Activated CD8-positive, alpha-beta T cell treated with anti-CD3 and anti-CD28 coated beads, Interleukin-2, amount 10 ng/mL, durations not matched to agents 7 days and 5 days (primary cell): ENCODE measurements around the gene SMCO2. TPM values are rescaled to one million over a fixed set of nuclear protein-coding genes. Genes with fewer than 3 reads are reported as not detected.
"Not testable (repeated sequence)": the region's sequence is repeated elsewhere in the genome, so short reads cannot be mapped to it uniquely, and the experiment has no call there.

Experiments used
- ATAC-seq: fragments of 150-1000 bp; cut with Tn5 transposase; one replicate; pipeline ENCODE4 v1.10.0; 2021; ENCODE audit warnings: moderate library complexity
- CTCF ChIA-PET: fragments of 350-600 bp; sonication (Branson Sonifier 250); formaldehyde crosslinking; loops from one replicate; lab custom pipeline; 2021; ENCODE audit warnings: antibody characterized with exemption; lab: Charles Lee
- POLR2A ChIA-PET: fragments of 350-600 bp; sonication (Branson Sonifier 250); formaldehyde crosslinking; loops from one replicate; lab custom pipeline; 2021; ENCODE audit warnings: antibody characterized with exemption; lab: Charles Lee
- DNase-seq: peaks from one replicate; pipeline ENCODE4 v3.0.0-alpha.2; 2020
- H3K27ac Mint-ChIP-seq: one replicate; pipeline ENCODE4 v1.8.0; 2021; ENCODE audit warnings: mild to moderate bottlenecking, mixed read lengths
- H3K27me3 Mint-ChIP-seq: one replicate; pipeline ENCODE4 v1.8.0; 2021; ENCODE audit warnings: low read depth, mixed read lengths
- H3K36me3 Mint-ChIP-seq: one replicate; pipeline ENCODE4 v1.8.0; 2021; ENCODE audit warnings: low read depth, mixed read lengths
- H3K4me1 Mint-ChIP-seq: one replicate; pipeline ENCODE4 v1.8.0; 2021; ENCODE audit warnings: low read depth, mixed read lengths
- H3K4me3 Mint-ChIP-seq: one replicate; pipeline ENCODE4 v1.8.0; 2021; ENCODE audit warnings: mild to moderate bottlenecking, mixed read lengths
- H3K9me3 Mint-ChIP-seq: one replicate; pipeline ENCODE4 v1.8.0; 2022; ENCODE audit warnings: mixed read lengths; ENCODE audit not compliant: insufficient read depth
- total RNA-seq, 2 experiments: library from RNA; stranded (reverse); gene quantifications; one replicate each; pipeline ENCODE4 v1.2.3, GENCODE V29; 2021

The SMCO2 gene
- total RNA-seq, 2 experiments from 2014 or later, result 0.61 TPM; not detected in 1

GRCh38 chr12:27530157-27530922 lies 83.8 kb downstream of the SMCO2 start:
- H3K4me1 Mint-ChIP-seq, result peaks cover 40% of the 10 kb centered on the region
- ChIA-PET CTCF (interaction anchor here (1.1 to 1.3 kb wide), 4 partner anchors 30 to 105 kb away, joined by 3 to 5 read pairs (median 3); no protein-coding TSS in a partner anchor), POLR2A (interaction anchor here (0.5 kb wide), 2 partner anchors 105 to 718 kb away, joined by 3 read pairs; no protein-coding TSS in a partner anchor)
- no peaks in the 10 kb centered on the region for H3K9me3 Mint-ChIP-seq
- H3K4me3 Mint-ChIP-seq, result no peak overlapping the region
- peaks cover 3% of the 10 kb centered on the region for H3K36me3 Mint-ChIP-seq
- peaks cover 9% of the 10 kb centered on the region for H3K27me3 Mint-ChIP-seq
- no peak for ATAC-seq
- no peak for DNase-seq
- H3K27ac Mint-ChIP-seq, result no peak overlapping the region

GRCh38 chr12:27531896-27532295 lies 85.4 kb downstream of the SMCO2 start:
- H3K9me3 Mint-ChIP-seq, result no peaks in the 10 kb centered on the region
- H3K27ac Mint-ChIP-seq, result no peak overlapping the region
- H3K4me1 Mint-ChIP-seq, result peaks cover 43% of the 10 kb centered on the region
- ChIA-PET CTCF (interaction anchor here (1.0 to 1.3 kb wide), 3 partner anchors 97 to 121 kb away, joined by 3 to 6 read pairs (median 4); no protein-coding TSS in a partner anchor), POLR2A (no interaction called here)
- H3K27me3 Mint-ChIP-seq, result peaks cover 9% of the 10 kb centered on the region
- DNase-seq, result no peak
- no peak for ATAC-seq
- no peak overlapping the region for H3K4me3 Mint-ChIP-seq
- H3K36me3 Mint-ChIP-seq, result peaks cover 11% of the 10 kb centered on the region

GRCh38 chr12:27534060-27534764 lies 87.7 kb downstream of the SMCO2 start:
- DNase-seq, result peak; percentile 73
- H3K36me3 Mint-ChIP-seq, result peaks cover 14% of the 10 kb centered on the region
- ATAC-seq, result peak; percentile 88
- H3K9me3 Mint-ChIP-seq, result no peaks in the 10 kb centered on the region
- peak overlapping the region; percentile 78 for H3K27ac Mint-ChIP-seq
- H3K27me3 Mint-ChIP-seq, result peaks cover 4% of the 10 kb centered on the region
- ChIA-PET POLR2A (interaction anchor here (0.6 kb wide), 3 partner anchors 36 to 119 kb away, joined by 3 to 4 read pairs (median 3); no protein-coding TSS in a partner anchor), CTCF (interaction anchor here (0.8 to 1.7 kb wide), 10 partner anchors 10 to 127 kb away, joined by 3 to 6 read pairs (median 4); no protein-coding TSS in a partner anchor)
- peaks cover 44% of the 10 kb centered on the region for H3K4me1 Mint-ChIP-seq
- peak overlapping the region; percentile 56 for H3K4me3 Mint-ChIP-seq

- H3K27me3 Mint-ChIP-seq, result peaks cover 4% of the 10 kb centered on the region
- peak overlapping the region; percentile 78 for H3K27ac Mint-ChIP-seq
- peaks cover 44% of the 10 kb centered on the region for H3K4me1 Mint-ChIP-seq
- peak; percentile 30 for DNase-seq
- ChIA-PET CTCF (interaction anchor here (1.1 to 1.7 kb wide), 6 partner anchors 10 to 127 kb away, joined by 3 to 5 read pairs (median 4); no protein-coding TSS in a partner anchor), POLR2A (interaction anchor here (0.6 kb wide), 3 partner anchors 37 to 118 kb away, joined by 3 to 4 read pairs (median 3); no protein-coding TSS in a partner anchor)
- peaks cover 14% of the 10 kb centered on the region for H3K36me3 Mint-ChIP-seq
- H3K4me3 Mint-ChIP-seq, result peak overlapping the region; percentile 56
- H3K9me3 Mint-ChIP-seq, result no peaks in the 10 kb centered on the region
- peak; percentile 72 for ATAC-seq
Measured at GRCh38 chr12:27534765-27535161, 88.2 kb downstream of the SMCO2 start.

- no peak for ATAC-seq
- ChIA-PET CTCF (interaction anchor here (1.1 to 1.7 kb wide), 4 partner anchors 11 to 126 kb away, joined by 3 to 5 read pairs (median 4); no protein-coding TSS in a partner anchor), POLR2A (no interaction called here)
- H3K27ac Mint-ChIP-seq, result no peak overlapping the region
- H3K27me3 Mint-ChIP-seq, result peaks cover 4% of the 10 kb centered on the region
- H3K36me3 Mint-ChIP-seq, result peaks cover 14% of the 10 kb centered on the region
- H3K9me3 Mint-ChIP-seq, result no peaks in the 10 kb centered on the region
- H3K4me3 Mint-ChIP-seq, result no peak overlapping the region
- no peak for DNase-seq
- peaks cover 44% of the 10 kb centered on the region for H3K4me1 Mint-ChIP-seq
Measured at GRCh38 chr12:27535318-27535717, 88.8 kb downstream of the SMCO2 start.

- no peaks in the 10 kb centered on the region for H3K9me3 Mint-ChIP-seq
- H3K4me1 Mint-ChIP-seq, result peaks cover 32% of the 10 kb centered on the region
- ATAC-seq (no peak), DNase-seq (no peak)
- H3K27me3 Mint-ChIP-seq, result peaks cover 3% of the 10 kb centered on the region
- ChIA-PET POLR2A (no interaction called here), CTCF (no interaction called here)
- no peak overlapping the region for H3K4me3 Mint-ChIP-seq
- peaks cover 14% of the 10 kb centered on the region for H3K36me3 Mint-ChIP-seq
- no peak overlapping the region for H3K27ac Mint-ChIP-seq
Measured at GRCh38 chr12:27537855-27538675, 91.5 kb downstream of the SMCO2 start.

GRCh38 chr12:27539191-27539631 lies 92.7 kb downstream of the SMCO2 start:
- CTCF ChIA-PET, result no interaction called here

GRCh38 chr12:27541031-27541719 lies 94.6 kb downstream of the SMCO2 start:
- no peak overlapping the region for H3K27ac Mint-ChIP-seq
- DNase-seq (no peak), ATAC-seq (no peak)
- peaks cover 11% of the 10 kb centered on the region for H3K27me3 Mint-ChIP-seq
- H3K36me3 Mint-ChIP-seq, result peaks cover 15% of the 10 kb centered on the region
- H3K4me1 Mint-ChIP-seq, result peaks cover 3% of the 10 kb centered on the region
- no peak overlapping the region for H3K4me3 Mint-ChIP-seq
- ChIA-PET CTCF (interaction anchor here (0.6 kb wide), 1 partner anchor 79 kb away, joined by 3 read pairs; no protein-coding TSS in a partner anchor), POLR2A (no interaction called here)
- H3K9me3 Mint-ChIP-seq, result no peaks in the 10 kb centered on the region

More at GRCh38 chr12:27539191-27539631, 92.7 kb downstream of the SMCO2 start:
- Mint-ChIP-seq H3K4me3 (no peak overlapping the region), H3K36me3 (peaks cover 15% of the 10 kb centered on the region), H3K27ac (no peak overlapping the region), H3K4me1 (peaks cover 21% of the 10 kb centered on the region), H3K9me3 (no peaks in the 10 kb centered on the region), H3K27me3 (peaks cover 7% of the 10 kb centered on the region)
- no peak for ATAC-seq
- POLR2A ChIA-PET, result no interaction called here
- DNase-seq, result no peak

- no peak for ATAC-seq
- no peak overlapping the region for H3K27ac Mint-ChIP-seq
- CTCF ChIA-PET, result no interaction called here
- no peaks in the 10 kb centered on the region for H3K9me3 Mint-ChIP-seq
- peaks cover 11% of the 10 kb centered on the region for H3K27me3 Mint-ChIP-seq
- POLR2A ChIA-PET, result no interaction called here
- DNase-seq, result no peak
- no peak overlapping the region for H3K4me3 Mint-ChIP-seq
- H3K36me3 Mint-ChIP-seq, result peaks cover 8% of the 10 kb centered on the region
- H3K4me1 Mint-ChIP-seq, result peaks cover 1% of the 10 kb centered on the region
Measured at GRCh38 chr12:27542628-27543027, 96.1 kb downstream of the SMCO2 start.

GRCh38 chr12:27544858-27545257 lies 98.3 kb downstream of the SMCO2 start:
- CTCF ChIA-PET, H3K36me3 Mint-ChIP-seq: not testable (repeated sequence)

More at GRCh38 chr12:27544858-27545257, 98.3 kb downstream of the SMCO2 start:
- H3K4me3 Mint-ChIP-seq, H3K9me3 Mint-ChIP-seq, H3K4me1 Mint-ChIP-seq, ATAC-seq, H3K27ac Mint-ChIP-seq, POLR2A ChIA-PET, DNase-seq: not testable (repeated sequence)
- peaks cover 19% of the 10 kb centered on the region for H3K27me3 Mint-ChIP-seq
